H9 (cell line): ENCODE results near the gene SUPT6H. TPM values are rescaled to one million over a fixed set of nuclear protein-coding genes. Genes with fewer than 3 reads are reported as not detected.

ENCODE experiments used
- DNase-seq: peaks from one replicate; pipeline ENCODE4 v3.0.0-alpha.2; 2017
- H2AFZ ChIP-seq: one replicate; pipeline ENCODE4 v1.6.1; 2013; ENCODE audit warnings: mild to moderate bottlenecking, low read length, control low read depth, moderate library complexity
- H2AK5ac ChIP-seq: 2 replicates; pipeline ENCODE4 v1.6.1; 2013; ENCODE audit warnings: low read length, control low read depth, mixed read lengths; ENCODE audit not compliant: insufficient read length
- H2BK120ac ChIP-seq: one replicate; pipeline ENCODE4 v1.6.1; 2013; ENCODE audit warnings: low read depth, mild to moderate bottlenecking, low read length, control low read depth, inconsistent platforms; ENCODE audit not compliant: poor library complexity, severe bottlenecking
- H2BK12ac ChIP-seq: 2 replicates; pipeline ENCODE4 v1.6.1; 2013; ENCODE audit warnings: low read length, control low read depth, mixed read lengths, low read depth; ENCODE audit not compliant: insufficient read length
- H2BK15ac ChIP-seq: 2 replicates; pipeline ENCODE4 v1.6.1; 2013; ENCODE audit warnings: low read depth, low read length, control low read depth
- H2BK20ac ChIP-seq: one replicate; pipeline ENCODE4 v1.6.1; 2013; ENCODE audit warnings: low read depth, mild to moderate bottlenecking, low read length, control low read depth, inconsistent platforms; ENCODE audit not compliant: poor library complexity, severe bottlenecking
- H2BK5ac ChIP-seq: 2 replicates; pipeline ENCODE4 v1.6.1; 2013; ENCODE audit warnings: low read length, control low read depth, mixed read lengths; ENCODE audit not compliant: insufficient read length
- H3K14ac ChIP-seq: 2 replicates; pipeline ENCODE4 v1.6.1; 2013; ENCODE audit warnings: low read length, control low read depth; ENCODE audit not compliant: insufficient read depth
- H3K18ac ChIP-seq: 2 replicates; pipeline ENCODE4 v1.6.1; 2013; ENCODE audit warnings: low read depth, mild to moderate bottlenecking, mixed read lengths, low read length, control low read depth; ENCODE audit not compliant: insufficient read length
- H3K23ac ChIP-seq: 2 replicates; pipeline ENCODE4 v1.6.1; 2013; ENCODE audit warnings: low read length, control low read depth, mixed read lengths, low read depth; ENCODE audit not compliant: insufficient read length
- H3K23me2 ChIP-seq: 2 replicates; pipeline ENCODE4 v1.6.1; 2013; ENCODE audit warnings: low read depth, mild to moderate bottlenecking, mixed read lengths, low read length, control low read depth; ENCODE audit not compliant: insufficient read length, poor library complexity, severe bottlenecking
- H3K27ac ChIP-seq: 2 replicates; pipeline ENCODE4 v1.5.1; 2013; ENCODE audit warnings: low read length, control low read depth, mixed read lengths, low read depth; ENCODE audit not compliant: insufficient read length
- H3K27me3 ChIP-seq: 2 replicates; pipeline ENCODE4 v1.6.1; 2013; ENCODE audit warnings: low read length, control low read depth, inconsistent platforms; ENCODE audit not compliant: insufficient read depth
- H3K4ac ChIP-seq: 2 replicates; pipeline ENCODE4 v1.6.1; 2013; ENCODE audit warnings: low read depth, mild to moderate bottlenecking, control low read depth, inconsistent platforms, low read length, moderate library complexity
- H3K4me1 ChIP-seq: 2 replicates; pipeline ENCODE4 v1.6.1; 2013; ENCODE audit warnings: low read length, control low read depth, inconsistent platforms; ENCODE audit not compliant: insufficient read depth
- H3K4me2 ChIP-seq: 2 replicates; pipeline ENCODE4 v1.6.1; 2013; ENCODE audit warnings: low read length, control low read depth, mixed read lengths; ENCODE audit not compliant: insufficient read length, insufficient read depth
- H3K56ac ChIP-seq: 2 replicates; pipeline ENCODE4 v1.6.1; 2013; ENCODE audit warnings: low read depth, mild to moderate bottlenecking, mixed read lengths, low read length, control low read depth; ENCODE audit not compliant: insufficient read length
- H3K79me1 ChIP-seq: 2 replicates; pipeline ENCODE4 v1.6.1; 2013; ENCODE audit warnings: low read depth, mild to moderate bottlenecking, moderate library complexity, low read length, control low read depth, inconsistent platforms; ENCODE audit not compliant: insufficient read depth, poor library complexity, severe bottlenecking
- H3K79me2 ChIP-seq: 2 replicates; pipeline ENCODE4 v1.6.1; 2013; ENCODE audit warnings: low read length, control low read depth, inconsistent platforms; ENCODE audit not compliant: insufficient read depth
- H3K9ac ChIP-seq: 2 replicates; pipeline ENCODE4 v1.6.1; 2013; ENCODE audit warnings: low read length, control low read depth, mixed read lengths; ENCODE audit not compliant: insufficient read length; ENCODE audit errors: extremely low read depth
- H3K9me3 ChIP-seq: one replicate; pipeline ENCODE4 v1.6.1; 2013; ENCODE audit warnings: low read depth, low read length, inconsistent platforms; ENCODE audit not compliant: control insufficient read depth
- H3T11ph ChIP-seq: one replicate; pipeline ENCODE4 v1.6.1; 2013; ENCODE audit warnings: mild to moderate bottlenecking, low read length, control low read depth, inconsistent platforms
- H4K20me1 ChIP-seq: one replicate; pipeline ENCODE4 v1.6.1; 2013; ENCODE audit not compliant: control insufficient read depth, insufficient read length, insufficient read depth
- H4K5ac ChIP-seq: 2 replicates; pipeline ENCODE4 v1.6.1; 2013; ENCODE audit warnings: low read depth, mild to moderate bottlenecking, mixed read lengths, low read length, control low read depth; ENCODE audit not compliant: insufficient read length
- H4K8ac ChIP-seq: replicated peaks from 2 replicates; pipeline ENCODE4 v1.6.1; 2013; ENCODE audit warnings: low read length, control low read depth, mixed read lengths, low read depth; ENCODE audit not compliant: insufficient read length
- H4K91ac ChIP-seq: 2 replicates; pipeline ENCODE4 v1.6.1; 2013; ENCODE audit warnings: low read depth, mild to moderate bottlenecking, moderate library complexity, mixed read lengths, low read length, control low read depth; ENCODE audit not compliant: insufficient read length
- H3K27ac Mint-ChIP-seq, 3 experiments: 2 replicates in 2 of 3; 3 replicates in 1 of 3; pipeline ENCODE4 v1.8.0; 2020 to 2021; ENCODE audit warnings: mixed read lengths in 3 of 3, mild to moderate bottlenecking in 1 of 3, moderate library complexity in 1 of 3
- H3K27me3 Mint-ChIP-seq: 2 replicates; pipeline ENCODE4 v1.8.0; 2021; ENCODE audit warnings: low read depth, mild to moderate bottlenecking, moderate library complexity, mixed read lengths
- H3K36me3 Mint-ChIP-seq, 3 experiments: 2 replicates in 2 of 3; 3 replicates in 1 of 3; pipeline ENCODE4 v1.8.0; 2020 to 2021; ENCODE audit warnings: low read depth in 3 of 3, mixed read lengths in 3 of 3; ENCODE audit not compliant: insufficient read depth in 1 of 3
- H3K4me1 Mint-ChIP-seq, 2 experiments: 2 replicates each; pipeline ENCODE4 v1.8.0; 2020; ENCODE audit warnings: mixed read lengths in 2 of 2
- H3K4me3 Mint-ChIP-seq, 2 experiments: 2 replicates in 1 of 2; 3 replicates in 1 of 2; pipeline ENCODE4 v1.8.0; 2020 to 2021; ENCODE audit warnings: mild to moderate bottlenecking in 2 of 2, mixed read lengths in 2 of 2, moderate library complexity in 1 of 2
- H3K9me3 Mint-ChIP-seq, 2 experiments: 2 replicates in 1 of 2; 3 replicates in 1 of 2; pipeline ENCODE4 v1.8.0; 2020; ENCODE audit warnings: mild to moderate bottlenecking in 2 of 2, mixed read lengths in 2 of 2, moderate library complexity in 1 of 2
- WGBS: extraction: QIAGEN DNeasy Blood & Tissue Kit; methylation state at CpG from one replicate; pipeline ENCODE4 v1.1.7; 2013; ENCODE audit warnings: missing lambda C conversion rate, low lambda C conversion rate, mixed read lengths; ENCODE audit not compliant: insufficient read length; ENCODE audit errors: extremely low coverage; 5-methylcytosine and 5-hydroxymethylcytosine counted together
- total RNA-seq: library from RNA; stranded (reverse); gene quantifications from 2 replicates; pipeline ENCODE4 v1.2.1, GENCODE V29; 2021
- TF ChIP-seq, protein P1 (sequence below): fragments of 200-600 bp; sonication (generic); conservative IDR thresholded peaks from 3 replicates; pipeline ENCODE4 v1.8.0; 2021; ENCODE audit warnings: antibody characterized with exemption, mild to moderate bottlenecking

The SUPT6H gene
- total RNA-seq, 1 experiment from 2014 or later = 85.8 TPM

DNA sequence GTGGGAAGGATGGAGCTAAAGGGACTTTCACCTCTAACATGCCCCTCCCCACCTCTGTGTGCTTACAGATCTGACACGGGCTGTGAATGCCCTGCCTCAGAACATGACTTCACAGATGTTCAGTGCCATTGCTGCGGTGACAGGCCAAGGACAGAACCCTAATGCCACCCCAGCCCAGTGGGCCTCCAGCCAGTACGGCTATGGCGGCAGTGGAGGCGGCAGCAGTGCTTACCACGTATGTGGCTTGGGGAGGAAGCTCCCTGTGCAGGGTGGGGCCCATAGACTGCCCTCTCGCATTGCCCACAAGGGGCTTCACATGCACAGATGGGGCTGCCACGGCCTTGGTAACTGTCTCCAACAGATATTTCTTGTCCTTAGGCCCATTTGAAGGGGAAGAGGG, 38.3 kb downstream of the SUPT6H start:
- Mint-ChIP-seq H3K4me3 (no peak overlapping the region), H3K9me3 (no peaks in the 10 kb centered on the region), H3K4me1 (peaks cover 14 to 17% of the 10 kb centered on the region in 2 experiments), H3K36me3 (peaks cover 43 to 94% (median 87%) of the 10 kb centered on the region in 3 experiments; a peak in 6 of 7 replicates), H3K27ac (no peak overlapping the region; a peak in 1 of 7 replicates), H3K27me3 (no peaks in the 10 kb centered on the region)
- Histone ChIP-seq H2BK5ac (no peak overlapping the region), H3K14ac (no peak overlapping the region), H3K27me3 (no peaks in the 10 kb centered on the region), H3K79me1 (no peaks in the 10 kb centered on the region), H2BK12ac (no peak overlapping the region), H3K4me1 (no peaks in the 10 kb centered on the region), H2BK120ac (no peak overlapping the region), H4K91ac (no peak overlapping the region), H3K4ac (no peak overlapping the region), H2AFZ (no peak overlapping the region), H3K23me2 (no peaks in the 10 kb centered on the region), H3K4me2 (no peak overlapping the region), H2BK15ac (no peak overlapping the region), H3K27ac (no peak overlapping the region), H2AK5ac (no peak overlapping the region), H2BK20ac (no peak overlapping the region), H3K23ac (no peak overlapping the region), H3K9me3 (no peaks in the 10 kb centered on the region), H3K9ac (no peak overlapping the region), H4K20me1 (peaks cover 4% of the 10 kb centered on the region), H3K18ac (no peak overlapping the region), H3T11ph (no peak overlapping the region), H4K5ac (no peak overlapping the region), H3K56ac (no peak overlapping the region), H4K8ac (no peak overlapping the region), H3K79me2 (no peaks in the 10 kb centered on the region)
- TF ChIP-seq, protein P1, sequence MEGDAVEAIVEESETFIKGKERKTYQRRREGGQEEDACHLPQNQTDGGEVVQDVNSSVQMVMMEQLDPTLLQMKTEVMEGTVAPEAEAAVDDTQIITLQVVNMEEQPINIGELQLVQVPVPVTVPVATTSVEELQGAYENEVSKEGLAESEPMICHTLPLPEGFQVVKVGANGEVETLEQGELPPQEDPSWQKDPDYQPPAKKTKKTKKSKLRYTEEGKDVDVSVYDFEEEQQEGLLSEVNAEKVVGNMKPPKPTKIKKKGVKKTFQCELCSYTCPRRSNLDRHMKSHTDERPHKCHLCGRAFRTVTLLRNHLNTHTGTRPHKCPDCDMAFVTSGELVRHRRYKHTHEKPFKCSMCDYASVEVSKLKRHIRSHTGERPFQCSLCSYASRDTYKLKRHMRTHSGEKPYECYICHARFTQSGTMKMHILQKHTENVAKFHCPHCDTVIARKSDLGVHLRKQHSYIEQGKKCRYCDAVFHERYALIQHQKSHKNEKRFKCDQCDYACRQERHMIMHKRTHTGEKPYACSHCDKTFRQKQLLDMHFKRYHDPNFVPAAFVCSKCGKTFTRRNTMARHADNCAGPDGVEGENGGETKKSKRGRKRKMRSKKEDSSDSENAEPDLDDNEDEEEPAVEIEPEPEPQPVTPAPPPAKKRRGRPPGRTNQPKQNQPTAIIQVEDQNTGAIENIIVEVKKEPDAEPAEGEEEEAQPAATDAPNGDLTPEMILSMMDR = no peak
- DNase-seq = no peak
- no CpG with 5 or more reads among the region's 8 CpGs for WGBS
